ENCODE data around the gene ADTRP.

DNA sequence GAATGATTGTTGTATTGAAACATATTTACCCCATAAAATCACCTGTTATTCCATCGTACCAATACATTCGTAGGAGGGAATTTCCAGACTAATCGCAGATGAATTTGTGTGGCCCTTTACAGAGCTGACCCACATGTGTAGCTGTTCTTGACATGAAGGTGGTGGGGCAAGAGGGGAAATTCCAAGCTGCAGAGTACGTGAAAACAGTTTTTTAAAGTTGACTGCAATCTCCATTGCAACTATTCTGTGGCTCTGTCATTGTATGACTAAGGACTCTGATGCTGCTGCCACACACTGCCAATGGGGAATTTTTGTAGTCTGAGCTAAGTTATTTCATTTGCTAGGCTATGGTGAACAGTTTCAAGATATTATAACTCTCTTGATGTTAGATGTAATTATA, 46.4 kb upstream of the ADTRP start:
- no peak for TF ChIP-seq CTCF (IDR thresholded peaks at IDR 0.05)
- no peak for TF ChIP-seq POLR2A (IDR thresholded peaks at IDR 0.05)

Measured in lower leg skin (tissue), 3 donors.